Neural cell (in vitro differentiated cells): ENCODE data around the gene PML. TPM values are rescaled to one million over a fixed set of nuclear protein-coding genes. Genes with fewer than 3 reads are reported as not detected.

Experiments used
- H2AFZ ChIP-seq: fragments of 200-600, 300-800 bp; sonication (generic), shearing (Covaris generic); 2 replicates; pipeline ENCODE4 v1.6.0; 2014; ENCODE audit warnings: low read depth, mild to moderate bottlenecking, antibody characterized with exemption, low read length, moderate library complexity
- H3F3A ChIP-seq: fragments of 200-600 bp; shearing (Covaris generic); 2 replicates; pipeline ENCODE4 v1.6.1; 2016; ENCODE audit warnings: mild to moderate bottlenecking, moderate library complexity, mixed read lengths, antibody characterized with exemption, low read length; ENCODE audit not compliant: insufficient read depth, poor library complexity, severe bottlenecking
- H3K27ac ChIP-seq: fragments of 200-600, 300-800 bp; sonication (generic), shearing (Covaris generic); 2 replicates; pipeline ENCODE4 v1.5.1; 2014; ENCODE audit warnings: mild to moderate bottlenecking, low read length, moderate library complexity
- H3K27me3 ChIP-seq: fragments of 300-800, 200-600 bp; sonication (generic), shearing (Covaris generic); 2 replicates; pipeline ENCODE4 v1.6.0; 2014; ENCODE audit warnings: mild to moderate bottlenecking, low read depth, low read length, moderate library complexity; ENCODE audit not compliant: insufficient read depth
- H3K36me3 ChIP-seq: fragments of 300-800, 200-600 bp; sonication (generic), shearing (Covaris generic); 2 replicates; pipeline ENCODE4 v1.5.1; 2014; ENCODE audit warnings: mild to moderate bottlenecking, antibody characterized with exemption, low read length, moderate library complexity; ENCODE audit not compliant: insufficient read depth
- H3K4me2 ChIP-seq: fragments of 300-800, 200-600 bp; sonication (generic), shearing (Covaris generic); 2 replicates; pipeline ENCODE4 v1.6.0; 2014; ENCODE audit warnings: mild to moderate bottlenecking, low read length
- H3K4me3 ChIP-seq: fragments of 300-800, 200-600 bp; sonication (generic), shearing (Covaris generic); 2 replicates; pipeline ENCODE4 v1.5.1; 2014; ENCODE audit warnings: mild to moderate bottlenecking, low read length, moderate library complexity
- H3K79me2 ChIP-seq: fragments of 200-600 bp; shearing (Covaris generic); replicated peaks from 2 replicates; pipeline ENCODE4 v1.6.0; 2014; ENCODE audit warnings: mild to moderate bottlenecking, low read length, moderate library complexity; ENCODE audit not compliant: insufficient read depth
- H3K9ac ChIP-seq: fragments of 300-800, 200-600 bp; sonication (generic), shearing (Covaris generic); 2 replicates; pipeline ENCODE4 v1.6.1; 2016; ENCODE audit warnings: mild to moderate bottlenecking, low read length, mixed read lengths
- H3K9me2 ChIP-seq: fragments of 200-600 bp; shearing (Covaris generic); 2 replicates; pipeline ENCODE4 v1.6.1; 2016; ENCODE audit warnings: mild to moderate bottlenecking, low read length, mixed read lengths; ENCODE audit not compliant: insufficient read depth
- H3K9me3 ChIP-seq: fragments of 200-600, 300-800 bp; sonication (generic), shearing (Covaris generic); 2 replicates; pipeline ENCODE4 v1.6.1; 2016; ENCODE audit warnings: mild to moderate bottlenecking, mixed run types, low read length, moderate library complexity, mixed read lengths
- H4K20me1 ChIP-seq: fragments of 200-600 bp; shearing (Covaris generic); 2 replicates; pipeline ENCODE4 v1.6.1; 2016; ENCODE audit warnings: mild to moderate bottlenecking, mixed run types; ENCODE audit not compliant: insufficient read depth
- CTCF ChIP-seq: fragments of 450-650 bp; IDR thresholded peaks from 2 replicates; pipeline ENCODE4 v1.5.1; 2014; ENCODE audit warnings: antibody characterized with exemption, mild to moderate bottlenecking, moderate library complexity; ENCODE audit not compliant: poor library complexity, severe bottlenecking
- EP300 ChIP-seq: fragments of 450-650 bp; conservative IDR thresholded peaks from 2 replicates; pipeline ENCODE4 v1.6.1; 2014; ENCODE audit warnings: antibody characterized with exemption, mild to moderate bottlenecking, moderate library complexity; ENCODE audit not compliant: poor library complexity, severe bottlenecking
- EZH2 ChIP-seq: fragments of 200-600, 300-800 bp; shearing (Covaris generic), sonication (generic); IDR thresholded peaks from 2 replicates; pipeline ENCODE4 v1.6.1; 2014; ENCODE audit warnings: antibody characterized with exemption, low read length, borderline replicate concordance, mild to moderate bottlenecking; ENCODE audit not compliant: insufficient read depth, poor library complexity, severe bottlenecking
- MXI1 ChIP-seq: fragments of 450-650 bp; conservative IDR thresholded peaks from 2 replicates; pipeline ENCODE4 v1.6.1; 2014; ENCODE audit warnings: antibody characterized with exemption, mild to moderate bottlenecking; ENCODE audit not compliant: poor library complexity, severe bottlenecking
- POLR2AphosphoS5 ChIP-seq: IDR thresholded peaks from 2 replicates; pipeline ENCODE4 v1.6.1; 2012
- RAD21 ChIP-seq: fragments of 450-650 bp; conservative IDR thresholded peaks from 2 replicates; pipeline ENCODE4 v1.6.1; 2014; ENCODE audit warnings: antibody characterized with exemption, mild to moderate bottlenecking, moderate library complexity
- SMC3 ChIP-seq: fragments of 450-650 bp; conservative IDR thresholded peaks from 2 replicates; pipeline ENCODE4 v1.6.1; 2014; ENCODE audit warnings: antibody characterized with exemption, mild to moderate bottlenecking, moderate library complexity; ENCODE audit not compliant: poor library complexity
- TAF1 ChIP-seq: IDR thresholded peaks from 2 replicates; pipeline ENCODE4 v1.6.1; 2012; ENCODE audit warnings: low read depth
- polyA plus RNA-seq: library from polyadenylated mRNA; depleted of rRNA; stranded (reverse); fragments of >200 nt; gene quantifications from 2 replicates; pipeline ENCODE4 v1.2.3, GENCODE V29; 2014
- TF ChIP-seq, protein P1 (sequence below): IDR thresholded peaks from 2 replicates; pipeline ENCODE4 v1.6.1; 2012; ENCODE audit warnings: borderline replicate concordance

PML gene
- polyA plus RNA-seq, 1 donor from 2014 or later = 4.7 TPM

GRCh38 chr15:74028646-74029045 is 34.1 kb downstream of the PML start:
- no peaks in the 10 kb centered on the region for H4K20me1 ChIP-seq
- no peak overlapping the region for H2AFZ ChIP-seq
- H3K36me3 ChIP-seq = no peaks in the 10 kb centered on the region
- H3K4me3 ChIP-seq = no peak overlapping the region
- no peak overlapping the region for H3K27ac ChIP-seq
- H3K9me3 ChIP-seq = no peaks in the 10 kb centered on the region
- H3K9ac ChIP-seq = no peak overlapping the region
- H3K27me3 ChIP-seq = no peaks in the 10 kb centered on the region
- H3F3A ChIP-seq = no peaks in the 10 kb centered on the region
- H3K9me2 ChIP-seq = no peaks in the 10 kb centered on the region
- no peaks in the 10 kb centered on the region for H3K79me2 ChIP-seq
- TF ChIP-seq MXI1 (no peak), SMC3 (no peak), EP300 (no peak), RAD21 (no peak), EZH2 (no peak), TAF1 (no peak), CTCF (no peak), POLR2AphosphoS5 (no peak)
- TF ChIP-seq, protein P1, sequence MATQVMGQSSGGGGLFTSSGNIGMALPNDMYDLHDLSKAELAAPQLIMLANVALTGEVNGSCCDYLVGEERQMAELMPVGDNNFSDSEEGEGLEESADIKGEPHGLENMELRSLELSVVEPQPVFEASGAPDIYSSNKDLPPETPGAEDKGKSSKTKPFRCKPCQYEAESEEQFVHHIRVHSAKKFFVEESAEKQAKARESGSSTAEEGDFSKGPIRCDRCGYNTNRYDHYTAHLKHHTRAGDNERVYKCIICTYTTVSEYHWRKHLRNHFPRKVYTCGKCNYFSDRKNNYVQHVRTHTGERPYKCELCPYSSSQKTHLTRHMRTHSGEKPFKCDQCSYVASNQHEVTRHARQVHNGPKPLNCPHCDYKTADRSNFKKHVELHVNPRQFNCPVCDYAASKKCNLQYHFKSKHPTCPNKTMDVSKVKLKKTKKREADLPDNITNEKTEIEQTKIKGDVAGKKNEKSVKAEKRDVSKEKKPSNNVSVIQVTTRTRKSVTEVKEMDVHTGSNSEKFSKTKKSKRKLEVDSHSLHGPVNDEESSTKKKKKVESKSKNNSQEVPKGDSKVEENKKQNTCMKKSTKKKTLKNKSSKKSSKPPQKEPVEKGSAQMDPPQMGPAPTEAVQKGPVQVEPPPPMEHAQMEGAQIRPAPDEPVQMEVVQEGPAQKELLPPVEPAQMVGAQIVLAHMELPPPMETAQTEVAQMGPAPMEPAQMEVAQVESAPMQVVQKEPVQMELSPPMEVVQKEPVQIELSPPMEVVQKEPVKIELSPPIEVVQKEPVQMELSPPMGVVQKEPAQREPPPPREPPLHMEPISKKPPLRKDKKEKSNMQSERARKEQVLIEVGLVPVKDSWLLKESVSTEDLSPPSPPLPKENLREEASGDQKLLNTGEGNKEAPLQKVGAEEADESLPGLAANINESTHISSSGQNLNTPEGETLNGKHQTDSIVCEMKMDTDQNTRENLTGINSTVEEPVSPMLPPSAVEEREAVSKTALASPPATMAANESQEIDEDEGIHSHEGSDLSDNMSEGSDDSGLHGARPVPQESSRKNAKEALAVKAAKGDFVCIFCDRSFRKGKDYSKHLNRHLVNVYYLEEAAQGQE = no peak
- no peak overlapping the region for H3K4me2 ChIP-seq

- TF ChIP-seq CTCF = no peak
- TF ChIP-seq RAD21 = no peak
- TF ChIP-seq TAF1 = no peak
- no peak for TF ChIP-seq MXI1
- no peak for TF ChIP-seq EP300
- TF ChIP-seq, protein P1 = no peak
- no peak for TF ChIP-seq EZH2
- TF ChIP-seq SMC3 = no peak
- no peak for TF ChIP-seq POLR2AphosphoS5
- no peaks in the 10 kb centered on the region for H3K9me3 ChIP-seq
- H3F3A ChIP-seq = no peaks in the 10 kb centered on the region
- no peak overlapping the region for H2AFZ ChIP-seq
- no peaks in the 10 kb centered on the region for H3K27me3 ChIP-seq
- H3K79me2 ChIP-seq = no peaks in the 10 kb centered on the region
- no peak overlapping the region for H3K9ac ChIP-seq
- H4K20me1 ChIP-seq = no peaks in the 10 kb centered on the region
- H3K27ac ChIP-seq = no peak overlapping the region
- H3K9me2 ChIP-seq = no peaks in the 10 kb centered on the region
- H3K4me2 ChIP-seq = no peak overlapping the region
- H3K36me3 ChIP-seq = no peaks in the 10 kb centered on the region
- no peak overlapping the region for H3K4me3 ChIP-seq
Observed at GRCh38 chr15:74032046-74032445, 37.5 kb downstream of the PML start.
